ENCODE results near the gene KCNH1. TPM values are rescaled to one million over a fixed set of nuclear protein-coding genes. Genes with fewer than 3 reads are reported as not detected.

The KCNH1 gene
- total RNA-seq, 1 experiment from 2014 or later: 0.17 TPM

GRCh38 chr1:210685295-210685650 is 448.7 kb downstream of the KCNH1 start:
- TF ChIP-seq NFATC4 (CRISPR knock-in tag; IDR thresholded peaks at IDR 0.05) (no peak), NR2C2 (CRISPR knock-in tag; IDR thresholded peaks at IDR 0.05) (no peak), FOXP1 (CRISPR knock-in tag; IDR thresholded peaks at IDR 0.05; ENCODE audit: borderline replicate concordance) (no peak), USF2 (CRISPR knock-in tag; IDR thresholded peaks at IDR 0.05) (no peak), FOXK1 (CRISPR knock-in tag; IDR thresholded peaks at IDR 0.05) (no peak), ZNF263 (CRISPR knock-in tag; IDR thresholded peaks at IDR 0.05; ENCODE audit: low read depth) (no peak), SOX15 (CRISPR knock-in tag; IDR thresholded peaks at IDR 0.05) (no peak), IRF2 (CRISPR knock-in tag; IDR thresholded peaks at IDR 0.05; ENCODE audit: borderline replicate concordance, low read depth) (no peak), PRDM15 (CRISPR knock-in tag; IDR thresholded peaks at IDR 0.05) (no peak), HMGXB4 (CRISPR knock-in tag; IDR thresholded peaks at IDR 0.05) (no peak), SMAD3 (CRISPR knock-in tag; IDR thresholded peaks at IDR 0.05; ENCODE audit: borderline replicate concordance) (no peak), ZSCAN18 (CRISPR knock-in tag; IDR thresholded peaks at IDR 0.05) (no peak)
- POLR2A ChIA-PET: no interaction called here

GRCh38 chr1:210684466-210685294 is 449.3 kb downstream of the KCNH1 start:
- no peak for DNase-seq (ENCODE audit: low spot score)
- no peak overlapping the region for H3K4me3 Mint-ChIP-seq
- H3K36me3 Mint-ChIP-seq: no peaks in the 10 kb centered on the region
- H3K4me1 Mint-ChIP-seq: no peaks in the 10 kb centered on the region
- no peak overlapping the region for H3K27ac Mint-ChIP-seq
- H3K9me3 Mint-ChIP-seq: no peaks in the 10 kb centered on the region
- ChIA-PET POLR2A (no interaction called here), CTCF (interaction anchor here (0.7 to 1.1 kb wide), 2 partner anchors 11 to 12 kb away, joined by 3 read pairs; no protein-coding TSS in a partner anchor)
- ATAC-seq: no peak
- H3K27me3 Mint-ChIP-seq (ENCODE audit: low read depth): no peaks in the 10 kb centered on the region
- TF ChIP-seq ATF6 (CRISPR knock-in tag; IDR thresholded peaks at IDR 0.05) (no peak), NFATC4 (CRISPR knock-in tag; IDR thresholded peaks at IDR 0.05) (no peak), ATF3 (CRISPR knock-in tag; conservative IDR thresholded peaks at IDR 0.05) (no peak), ARID4B (CRISPR knock-in tag; IDR thresholded peaks at IDR 0.05; ENCODE audit: borderline replicate concordance) (no peak)

More at GRCh38 chr1:210685295-210685650, 448.7 kb downstream of the KCNH1 start:
- CTCF ChIA-PET: interaction anchor here (0.7 kb wide), 1 partner anchor 12 kb away, joined by 3 read pairs; no protein-coding TSS in a partner anchor
- DNase-seq (ENCODE audit: low spot score) (no peak), ATAC-seq (no peak)
- Mint-ChIP-seq H3K4me3 (no peak overlapping the region), H3K9me3 (no peaks in the 10 kb centered on the region), H3K4me1 (no peaks in the 10 kb centered on the region), H3K27me3 (ENCODE audit: low read depth) (no peaks in the 10 kb centered on the region), H3K36me3 (no peaks in the 10 kb centered on the region), H3K27ac (no peak overlapping the region)
